HG03095 (cell line): ENCODE results near the gene MEIOSIN.
"Not testable (repeated sequence)": the region's sequence is repeated elsewhere in the genome, so short reads cannot be mapped to it uniquely, and the experiment has no call there.

Experiments
- ATAC-seq: cut with Tn5 transposase; IDR thresholded peaks from one replicate; pipeline ENCODE4 v1.9.1; 2021; ENCODE audit warnings: moderate library complexity; ENCODE audit not compliant: unreplicated experiment

MEIOSIN gene

GRCh38 chr19:45798995-45799517 lies 65.8 kb downstream of the MEIOSIN start:
- no peak for ATAC-seq

GRCh38 chr19:45799541-45799940 lies 66.3 kb downstream of the MEIOSIN start:
- not testable (repeated sequence) for ATAC-seq

GRCh38 chr19:45800070-45800553 lies 66.9 kb downstream of the MEIOSIN start:
- ATAC-seq, result no peak

GRCh38 chr19:45801603-45802175 lies 68.5 kb downstream of the MEIOSIN start:
- ATAC-seq, result no peak

- no peak for ATAC-seq
Measured at GRCh38 chr19:45804140-45804958, 71.1 kb downstream of the MEIOSIN start.

GRCh38 chr19:45804959-45805230 lies 71.7 kb downstream of the MEIOSIN start:
- no peak for ATAC-seq

GRCh38 chr19:45805719-45806118 lies 72.5 kb downstream of the MEIOSIN start:
- no peak for ATAC-seq

- no peak for ATAC-seq
Measured at GRCh38 chr19:45809643-45810159, 76.5 kb downstream of the MEIOSIN start.

- ATAC-seq, result no peak
Measured at GRCh38 chr19:45812297-45812696, 79.1 kb downstream of the MEIOSIN start.
